ENCODE measurements around the gene PPP1R14C.
"Not testable (repeated sequence)": the region's sequence is repeated elsewhere in the genome, so short reads cannot be mapped to it uniquely, and the experiment has no call there.

The PPP1R14C gene

GRCh38 chr6:150220634-150221551 is 78.0 kb downstream of the PPP1R14C start:
- no peak for DNase-seq (ENCODE audit: low spot score)

- no peak for DNase-seq (ENCODE audit: low spot score)
These were observed 82.0 kb downstream of the PPP1R14C start for GRCh38 chr6:150224820-150225219.

DNA sequence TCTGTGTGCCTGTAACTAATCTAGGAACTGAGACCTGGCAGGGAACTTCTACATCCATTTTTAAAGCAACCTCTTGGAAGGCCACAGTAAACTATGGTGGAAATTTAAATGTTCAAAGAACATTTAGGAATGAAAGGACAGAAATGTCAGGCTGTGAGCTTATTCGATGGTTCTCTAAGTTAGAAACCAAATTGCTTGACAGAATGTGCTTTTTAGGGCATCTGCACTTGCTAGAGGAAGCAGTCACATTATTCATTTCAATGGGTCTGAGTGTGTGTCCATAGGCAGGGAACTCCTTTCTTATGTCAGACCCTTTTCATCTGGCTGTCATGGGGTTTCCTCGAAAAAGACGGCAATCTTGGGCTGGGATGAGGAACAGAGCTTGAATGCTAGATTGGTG is 84.4 kb downstream of the PPP1R14C start:
- DNase-seq (ENCODE audit: low spot score), result no peak

- DNase-seq (ENCODE audit: low spot score), result no peak
These were observed 85.4 kb downstream of the PPP1R14C start for GRCh38 chr6:150228072-150228733.

- DNase-seq (ENCODE audit: low spot score), result peak; percentile 60
These were observed 86.8 kb downstream of the PPP1R14C start for GRCh38 chr6:150229436-150230163.

DNA sequence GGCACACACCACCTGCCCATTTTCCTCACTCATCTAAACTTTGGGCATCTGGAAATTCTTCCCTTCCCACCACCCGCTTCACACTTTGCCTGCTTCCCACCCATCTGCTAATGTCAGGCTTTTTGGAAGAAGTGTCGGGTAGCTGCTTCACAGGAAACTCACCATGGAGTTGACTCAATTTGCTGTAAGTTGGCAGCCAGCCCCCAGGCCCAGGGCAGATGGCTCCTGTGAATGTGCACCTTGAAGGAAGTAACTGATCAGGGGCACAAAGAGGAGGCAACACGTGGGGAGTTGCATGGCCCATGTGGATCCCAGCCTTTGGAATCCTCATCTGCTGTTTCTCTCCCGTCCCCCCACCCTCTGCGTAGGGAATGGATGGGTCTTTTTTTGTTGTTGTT is 87.3 kb downstream of the PPP1R14C start:
- DNase-seq (ENCODE audit: low spot score), result no peak

- DNase-seq (ENCODE audit: low spot score), result no peak
These were observed 88.1 kb downstream of the PPP1R14C start for GRCh38 chr6:150230832-150231524.

DNA sequence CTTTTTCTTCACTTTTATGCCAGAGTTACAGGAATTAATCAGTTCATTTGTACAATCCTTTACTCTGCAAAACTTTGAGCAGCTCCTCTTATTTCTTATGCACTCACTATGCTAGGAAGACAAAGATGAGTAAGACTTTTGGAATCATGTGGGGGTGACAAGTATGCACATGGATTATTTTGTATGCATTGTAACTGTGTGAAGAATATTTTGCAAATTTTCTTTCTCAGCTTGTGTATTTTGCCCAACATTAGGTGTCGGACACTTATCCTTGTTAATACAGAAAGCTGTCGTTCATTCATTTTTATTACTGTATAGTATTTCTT is 88.6 kb downstream of the PPP1R14C start:
- peak; percentile 51 for DNase-seq (ENCODE audit: low spot score)

GRCh38 chr6:150233843-150234269 is 91.0 kb downstream of the PPP1R14C start:
- DNase-seq (ENCODE audit: low spot score), result no peak

- no peak for DNase-seq (ENCODE audit: low spot score)
These were observed 92.4 kb downstream of the PPP1R14C start for GRCh38 chr6:150235218-150235617.

DNA sequence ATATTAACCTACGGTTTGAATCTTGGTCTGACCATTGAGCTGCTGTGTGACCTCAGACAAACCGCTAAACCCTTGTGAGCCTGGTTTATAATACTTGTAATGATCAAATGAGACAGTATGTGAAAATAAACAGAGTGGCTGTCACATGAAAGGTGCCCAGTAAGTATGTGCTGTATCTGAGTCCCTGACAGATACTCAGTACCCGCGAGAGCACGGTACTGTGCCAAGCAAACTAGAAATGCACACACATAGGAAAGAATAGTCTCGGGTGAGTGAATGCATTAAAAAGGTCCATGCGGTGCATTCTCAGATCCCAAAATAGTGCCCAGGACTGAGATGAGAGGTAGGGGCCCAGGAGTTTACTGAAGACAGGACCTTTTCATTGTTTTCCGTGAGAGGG is 93.3 kb downstream of the PPP1R14C start:
- no peak for DNase-seq (ENCODE audit: low spot score)

DNA sequence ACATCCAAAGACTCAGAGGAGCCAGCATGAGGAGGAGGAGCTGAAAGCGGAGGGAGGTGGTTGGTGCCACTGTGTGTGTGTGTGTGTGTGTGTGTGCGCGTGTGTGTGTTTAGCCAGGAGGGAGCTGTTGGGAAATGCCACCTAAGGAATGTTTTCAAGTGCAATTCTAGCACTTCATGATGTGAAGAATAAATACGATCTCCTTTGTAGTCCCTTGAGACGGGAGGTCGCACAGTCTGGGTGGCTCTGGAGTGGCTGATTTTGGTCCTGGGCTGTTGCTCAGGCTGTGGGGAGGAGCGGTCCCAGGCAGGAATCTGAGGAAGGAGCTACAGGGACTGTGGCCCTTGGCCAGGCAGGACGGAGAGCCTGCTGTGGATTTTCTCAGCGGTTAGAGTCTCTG is 93.7 kb downstream of the PPP1R14C start:
- no peak for DNase-seq (ENCODE audit: low spot score)

DNA sequence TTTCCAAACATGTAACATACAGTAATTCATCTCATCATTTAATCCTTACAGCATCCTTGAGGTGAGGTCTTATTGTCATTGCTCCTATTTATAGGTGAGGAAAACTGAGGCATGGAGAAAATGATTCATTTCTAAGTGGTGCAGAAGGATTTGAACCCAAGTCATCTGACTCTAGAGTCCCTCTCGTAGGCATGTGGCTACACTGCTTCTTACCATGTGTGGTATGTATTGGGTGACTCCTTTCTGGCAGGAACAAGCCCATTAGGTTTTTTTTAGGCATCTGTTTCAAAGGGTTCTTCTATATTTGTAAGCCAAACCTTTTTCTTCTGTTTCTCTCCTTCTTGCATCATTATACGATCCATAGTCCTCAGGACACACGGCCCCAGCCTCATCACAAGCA is 94.8 kb downstream of the PPP1R14C start:
- no peak for DNase-seq (ENCODE audit: low spot score)

GRCh38 chr6:150238336-150238741 is 95.5 kb downstream of the PPP1R14C start:
- DNase-seq (ENCODE audit: low spot score), result peak; percentile 34

GRCh38 chr6:150238846-150239407 is 96.1 kb downstream of the PPP1R14C start:
- DNase-seq (ENCODE audit: low spot score), result no peak

DNA sequence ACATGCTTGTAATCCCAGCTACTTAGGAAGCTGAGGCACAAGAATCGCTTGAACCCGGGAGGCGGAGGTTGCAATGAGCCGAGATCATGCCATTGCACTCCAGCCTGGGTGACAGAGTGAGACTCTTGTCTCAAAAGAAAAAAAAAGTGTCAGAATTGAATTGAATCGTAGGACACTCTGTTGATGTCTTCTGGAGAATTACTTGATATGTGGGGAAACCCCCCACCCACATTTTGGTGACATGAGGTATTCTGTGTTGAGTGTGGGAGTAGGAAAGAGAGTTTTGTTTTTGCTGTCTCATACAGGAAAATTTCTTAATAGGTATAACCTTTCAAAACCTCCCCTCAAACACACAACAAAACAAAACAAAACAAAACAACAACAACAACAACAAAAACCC is 98.9 kb downstream of the PPP1R14C start:
- not testable (repeated sequence) for DNase-seq (ENCODE audit: low spot score)

- DNase-seq (ENCODE audit: low spot score), result peak; percentile 31
These were observed 100.9 kb downstream of the PPP1R14C start for GRCh38 chr6:150243620-150244314.

DNA sequence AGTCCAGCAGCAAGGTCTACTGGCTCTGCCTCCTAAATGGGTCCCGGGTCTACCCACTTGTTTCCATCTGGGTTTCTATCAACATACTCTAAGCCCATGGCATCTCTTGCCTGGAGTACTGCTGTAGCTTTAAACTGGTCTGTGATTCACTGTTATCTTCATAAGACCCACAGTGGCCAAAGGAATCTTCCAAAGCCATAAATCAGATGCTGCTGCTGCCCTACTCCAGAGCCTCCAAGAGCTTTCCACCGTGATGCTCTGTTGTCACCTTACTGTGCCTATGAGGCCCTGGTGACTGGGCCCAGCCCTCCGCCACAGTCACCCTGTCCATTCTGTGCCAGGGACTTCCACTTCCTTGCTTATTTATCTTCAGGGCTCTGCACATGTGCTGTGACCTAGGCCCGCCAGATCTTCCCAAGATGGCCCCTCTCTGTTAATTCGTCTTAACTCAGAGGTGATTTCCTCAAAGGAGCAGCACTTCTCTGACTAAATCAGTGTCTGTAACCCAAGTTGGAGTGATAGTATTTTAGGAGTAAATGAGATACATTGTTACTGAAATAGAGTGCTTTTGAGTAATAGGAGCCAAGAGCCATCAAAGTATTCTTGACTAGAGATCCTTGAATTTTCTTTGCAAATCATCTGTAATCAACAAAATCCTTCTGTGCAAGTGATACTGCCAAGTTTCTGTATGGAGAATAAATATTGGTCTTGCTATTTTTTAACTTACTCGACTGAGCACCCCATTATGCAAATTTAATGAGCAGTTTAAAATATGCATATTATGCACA is 102.5 kb downstream of the PPP1R14C start:
- DNase-seq (ENCODE audit: low spot score), result no peak

GRCh38 chr6:150247803-150248202 is 105.0 kb downstream of the PPP1R14C start:
- no peak for DNase-seq (ENCODE audit: low spot score)

DNA sequence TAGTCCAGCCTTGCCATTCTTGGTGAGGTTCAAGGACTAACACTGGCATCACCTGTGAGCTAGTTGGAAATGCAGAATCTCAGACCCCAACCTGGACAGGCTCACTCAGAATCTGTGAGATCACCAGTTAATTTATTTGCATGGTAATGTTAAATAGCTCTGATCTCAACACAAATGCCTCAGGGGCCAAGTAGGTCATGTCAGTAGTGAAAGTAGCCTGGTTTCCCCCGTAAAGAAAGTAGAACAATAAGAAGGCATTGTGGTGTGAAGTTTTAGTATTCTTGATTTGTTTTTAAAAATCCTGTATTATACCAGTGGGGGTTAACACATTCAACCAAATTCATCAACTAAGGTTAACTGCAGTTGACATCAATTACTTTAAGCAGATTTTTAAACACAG is 105.5 kb downstream of the PPP1R14C start:
- no peak for DNase-seq (ENCODE audit: low spot score)
